GM21717 (cell line): ENCODE measurements around the gene C11orf24.
A peak's percentile ranks its signal among the peaks of the same experiment; 100 is the strongest.

ENCODE experiments used
- ATAC-seq: cut with Tn5 transposase; IDR thresholded peaks from one replicate; pipeline ENCODE4 v1.9.1; 2021; ENCODE audit warnings: mild to moderate bottlenecking, moderate library complexity; ENCODE audit not compliant: unreplicated experiment

Gene C11orf24

DNA sequence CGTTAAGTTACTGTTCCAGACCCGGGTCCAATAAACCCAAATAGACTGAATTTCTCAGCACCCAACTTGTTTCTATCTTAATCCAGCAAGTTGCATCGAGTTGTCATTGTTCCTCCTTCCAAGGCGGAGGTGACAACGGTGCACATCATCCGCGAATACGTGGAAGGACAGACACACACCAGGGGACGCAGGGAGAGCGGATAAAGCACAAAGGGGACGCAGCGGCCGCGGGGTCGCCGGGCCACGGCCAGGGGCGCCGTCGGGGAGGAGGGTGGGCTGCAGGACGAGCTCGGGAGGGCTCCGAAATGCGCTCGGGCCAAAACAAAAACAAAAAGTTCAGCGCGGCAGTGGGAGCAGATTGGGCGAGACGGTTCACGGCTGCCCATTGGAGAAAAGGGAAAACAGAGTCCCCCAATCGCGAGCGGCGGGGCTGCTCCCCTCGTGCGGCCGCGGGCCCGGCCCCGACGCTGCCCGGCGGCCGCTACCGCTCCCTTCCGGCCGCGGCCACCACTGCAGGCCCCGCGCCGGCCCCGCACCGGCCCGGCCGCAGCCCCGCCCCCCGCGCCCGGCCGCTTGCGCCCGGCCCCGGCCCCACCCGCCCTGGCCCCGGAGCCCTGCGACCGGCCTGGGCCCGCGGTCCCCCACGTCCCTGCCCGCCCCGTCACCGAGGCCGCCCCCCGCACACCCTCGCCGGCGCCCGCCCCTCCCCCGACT lies 59.2 kb downstream of the C11orf24 start:
- peak; percentile 46 for ATAC-seq

DNA sequence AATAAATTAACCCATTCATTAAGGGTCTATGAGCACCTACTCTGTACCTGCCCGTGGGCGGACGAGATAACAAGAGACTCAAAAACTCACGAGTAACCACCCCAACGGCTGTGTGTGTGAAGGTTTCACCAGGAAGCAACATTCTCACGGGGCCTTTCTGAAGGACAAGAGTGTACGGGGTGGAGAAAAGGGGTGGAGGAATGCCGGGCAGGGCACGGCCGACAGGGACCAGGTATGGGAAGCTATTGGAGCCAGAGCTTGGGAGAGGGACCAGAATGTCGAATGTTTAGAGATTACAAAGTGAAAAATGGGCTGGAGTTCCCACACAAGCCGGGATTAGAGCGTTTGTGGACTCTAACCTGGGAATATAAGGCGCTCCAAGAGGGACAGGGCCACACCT lies 60.2 kb downstream of the C11orf24 start:
- no peak for ATAC-seq
